Stimulated activated CD8-positive, alpha-beta memory T cell treated with anti-CD3 and anti-CD28 coated beads, Interleukin-2, amount 100 ng/mL, for 48 hours (primary cell): Measurements from ENCODE around the gene FAF1.

Experiments used
- DNase-seq, 2 donors: peaks; one replicate each; pipeline ENCODE4 v3.0.0-alpha.2; 2020; ENCODE audit warnings: low read depth in 2 of 2

FAF1 gene

GRCh38 chr1:50416553-50417453, 543.3 kb downstream of the FAF1 start:
- DNase-seq: no peak

GRCh38 chr1:50416150-50416527, 543.9 kb downstream of the FAF1 start:
- no peak for DNase-seq

- DNase-seq: no peak
These were observed 544.6 kb downstream of the FAF1 start for GRCh38 chr1:50415235-50416149.

- no peak for DNase-seq
These were observed 545.2 kb downstream of the FAF1 start for GRCh38 chr1:50414853-50415234.

- no peak for DNase-seq
These were observed 547.1 kb downstream of the FAF1 start for GRCh38 chr1:50412813-50413476.

GRCh38 chr1:50405814-50406213, 554.3 kb downstream of the FAF1 start:
- no peak for DNase-seq

- no peak for DNase-seq
These were observed 566.4 kb downstream of the FAF1 start for GRCh38 chr1:50393522-50394120.
